Naive thymus-derived CD8-positive, alpha-beta T cell (primary cell): ENCODE results near the gene MAP2K7. TPM values are rescaled to one million over a fixed set of nuclear protein-coding genes. Genes with fewer than 3 reads are reported as not detected.

Experiments
- ATAC-seq, 2 donors: fragments of 150-1000 bp; cut with Tn5 transposase in 1 of 2; sonication (Bioruptor Pico), chemical (Tn5 transposase) in 1 of 2; 1 replicate in 1 of 2; 2 replicates in 1 of 2; pipeline ENCODE4 v1.10.0; 2021; ENCODE audit warnings: mild to moderate bottlenecking in 2 of 2, moderate library complexity in 2 of 2
- POLR2A ChIA-PET: fragments of 350-600 bp; sonication (Branson Sonifier 250); formaldehyde crosslinking; loops from one replicate; lab custom pipeline; 2021; ENCODE audit warnings: antibody characterized with exemption; lab: Charles Lee
- DNase-seq, 10 donors: peaks; one replicate each; pipeline versions ENCODE4 v3.0.0 to v3.0.0-alpha.2; 2020 to 2022
- H3K27ac Mint-ChIP-seq, 10 donors: one replicate each; pipeline ENCODE4 v1.8.0; 2020 to 2022; ENCODE audit warnings: mild to moderate bottlenecking in 10 of 10, mixed read lengths in 10 of 10, moderate library complexity in 4 of 10, inconsistent platforms in 1 of 10
- H3K27me3 Mint-ChIP-seq, 5 donors: one replicate each; pipeline ENCODE4 v1.8.0; 2021 to 2022; ENCODE audit warnings: mixed read lengths in 5 of 5
- H3K36me3 Mint-ChIP-seq, 3 donors: one replicate each; pipeline ENCODE4 v1.8.0; 2020 to 2022; ENCODE audit warnings: mixed read lengths in 3 of 3, mild to moderate bottlenecking in 2 of 3, inconsistent platforms in 1 of 3
- H3K4me1 Mint-ChIP-seq, 4 donors: one replicate each; pipeline ENCODE4 v1.8.0; 2021 to 2022; ENCODE audit warnings: mixed read lengths in 4 of 4
- H3K4me3 Mint-ChIP-seq, 10 donors: one replicate each; pipeline ENCODE4 v1.8.0; 2020 to 2022; ENCODE audit warnings: mild to moderate bottlenecking in 10 of 10, mixed read lengths in 10 of 10, moderate library complexity in 6 of 10, inconsistent platforms in 1 of 10
- H3K9me3 Mint-ChIP-seq, 9 donors: one replicate each; pipeline ENCODE4 v1.8.0; 2020 to 2022; ENCODE audit warnings: mixed read lengths in 9 of 9, mild to moderate bottlenecking in 3 of 9, inconsistent platforms in 1 of 9, moderate library complexity in 1 of 9
- polyA plus RNA-seq, 3 donors: library from polyadenylated mRNA; unstranded; fragments of 300-500 nt; fragmentation: Illumina TruSeq; gene quantifications; one replicate each; pipeline ENCODE4 v1.2.3, GENCODE V29; 2021
- total RNA-seq, 8 experiments: library from RNA in 2 of 8; stranded (reverse) in 2 of 8; gene quantifications; one replicate each; pipeline ENCODE4 v1.2.3 and lab custom pipeline; 2021 to 2026

MAP2K7 gene
- total and polyA plus RNA-seq, 5 experiments from 2014 or later, result 1.8 to 86.9 (median 5.1) TPM

- no peaks in the 10 kb centered on the region for H3K9me3 Mint-ChIP-seq
- H3K27ac Mint-ChIP-seq, result peak overlapping the region in 2 of 10 donors; percentile 49 to 53
- POLR2A ChIA-PET, result interaction anchor here (1.6 kb wide), 1 partner anchor 13 kb away, joined by 6 read pairs; no protein-coding TSS in a partner anchor
- DNase-seq (no peak), ATAC-seq (no peak)
- H3K4me1 Mint-ChIP-seq, result peaks cover 18 to 41% (median 33%) of the 10 kb centered on the region in 4 donors
- peaks cover 0 to 2% (median 1%) of the 10 kb centered on the region in 3 donors for H3K36me3 Mint-ChIP-seq
- H3K27me3 Mint-ChIP-seq, result peaks cover 0 to 22% (median 12%) of the 10 kb centered on the region in 5 donors
- H3K4me3 Mint-ChIP-seq, result peak overlapping the region; percentile 41 to 76 (median 61)
These were observed 28.8 kb upstream of the MAP2K7 start for GRCh38 chr19:7874897-7875273.

GRCh38 chr19:7877249-7877836, 26.3 kb upstream of the MAP2K7 start:
- POLR2A ChIA-PET, result no interaction called here
- H3K4me1 Mint-ChIP-seq, result peaks cover 3 to 17% (median 15%) of the 10 kb centered on the region in 4 donors
- no peaks in the 10 kb centered on the region for H3K9me3 Mint-ChIP-seq
- no peak overlapping the region for H3K4me3 Mint-ChIP-seq
- H3K27me3 Mint-ChIP-seq, result peaks cover 0 to 9% (median 4%) of the 10 kb centered on the region in 5 donors
- H3K27ac Mint-ChIP-seq, result no peak overlapping the region
- DNase-seq (no peak), ATAC-seq (no peak)
- H3K36me3 Mint-ChIP-seq, result no peaks in the 10 kb centered on the region

- Mint-ChIP-seq H3K27me3 (peaks cover 0 to 2% (median 0%) of the 10 kb centered on the region in 5 donors), H3K36me3 (no peaks in the 10 kb centered on the region), H3K9me3 (no peaks in the 10 kb centered on the region), H3K4me3 (no peak overlapping the region), H3K4me1 (peaks cover 2 to 11% (median 8%) of the 10 kb centered on the region in 4 donors), H3K27ac (no peak overlapping the region)
- POLR2A ChIA-PET, result interaction anchor here (0.5 kb wide), 1 partner anchor 66 kb away, joined by 3 read pairs; no protein-coding TSS in a partner anchor
- ATAC-seq (no peak), DNase-seq (no peak)
These were observed 24.4 kb upstream of the MAP2K7 start for GRCh38 chr19:7879111-7879807.

- no peak overlapping the region for H3K4me3 Mint-ChIP-seq
- ATAC-seq, result no peak
- no peaks in the 10 kb centered on the region for H3K9me3 Mint-ChIP-seq
- no peaks in the 10 kb centered on the region for H3K36me3 Mint-ChIP-seq
- peaks cover 0 to under 1% (median 0%) of the 10 kb centered on the region in 5 donors for H3K27me3 Mint-ChIP-seq
- DNase-seq, result peak in 1 of 10 donors; percentile 20
- POLR2A ChIA-PET, result no interaction called here
- peaks cover under 1 to 7% (median 5%) of the 10 kb centered on the region in 4 donors for H3K4me1 Mint-ChIP-seq
- no peak overlapping the region for H3K27ac Mint-ChIP-seq
These were observed 23.8 kb upstream of the MAP2K7 start for GRCh38 chr19:7879836-7880235.

GRCh38 chr19:7881910-7882309, 21.8 kb upstream of the MAP2K7 start:
- ATAC-seq (no peak), DNase-seq (no peak)
- Mint-ChIP-seq H3K4me1 (peaks cover 0 to 5% (median under 1%) of the 10 kb centered on the region in 4 donors), H3K36me3 (no peaks in the 10 kb centered on the region), H3K4me3 (no peak overlapping the region), H3K9me3 (no peaks in the 10 kb centered on the region), H3K27ac (no peak overlapping the region), H3K27me3 (peaks cover 0 to 8% (median 0%) of the 10 kb centered on the region in 5 donors)
- POLR2A ChIA-PET, result interaction anchor here (0.7 kb wide), 1 partner anchor 9 kb away, joined by 4 read pairs; no protein-coding TSS in a partner anchor

- H3K4me1 Mint-ChIP-seq, result peaks cover 0 to 5% (median 1%) of the 10 kb centered on the region in 4 donors
- no peaks in the 10 kb centered on the region for H3K9me3 Mint-ChIP-seq
- ATAC-seq, result no peak
- H3K27me3 Mint-ChIP-seq, result peaks cover 0 to 15% (median 3%) of the 10 kb centered on the region in 5 donors
- H3K27ac Mint-ChIP-seq, result no peak overlapping the region
- POLR2A ChIA-PET, result interaction anchor here (0.7 to 1.2 kb wide), 2 partner anchors 32 to 328 kb away, joined by 4 read pairs; no protein-coding TSS in a partner anchor
- no peaks in the 10 kb centered on the region for H3K36me3 Mint-ChIP-seq
- no peak overlapping the region for H3K4me3 Mint-ChIP-seq
- DNase-seq, result no peak
These were observed 20.6 kb upstream of the MAP2K7 start for GRCh38 chr19:7883105-7883504.

- ATAC-seq (no peak), DNase-seq (no peak)
- no peaks in the 10 kb centered on the region for H3K9me3 Mint-ChIP-seq
- peaks cover 0 to 5% (median 4%) of the 10 kb centered on the region in 4 donors for H3K4me1 Mint-ChIP-seq
- peak overlapping the region in 1 of 10 donors; percentile 36 for H3K27ac Mint-ChIP-seq
- POLR2A ChIA-PET, result no interaction called here
- no peak overlapping the region for H3K4me3 Mint-ChIP-seq
- H3K27me3 Mint-ChIP-seq, result peaks cover 0 to 19% (median 4%) of the 10 kb centered on the region in 5 donors
- H3K36me3 Mint-ChIP-seq, result no peaks in the 10 kb centered on the region
These were observed 19.7 kb upstream of the MAP2K7 start for GRCh38 chr19:7883796-7884570.

GRCh38 chr19:7885818-7886217, 17.9 kb upstream of the MAP2K7 start:
- Mint-ChIP-seq H3K36me3 (no peaks in the 10 kb centered on the region), H3K4me3 (no peak overlapping the region), H3K27me3 (peaks cover 0 to 24% (median 4%) of the 10 kb centered on the region in 5 donors), H3K4me1 (peaks cover 0 to 5% (median 4%) of the 10 kb centered on the region in 4 donors), H3K27ac (no peak overlapping the region), H3K9me3 (no peaks in the 10 kb centered on the region)
- ATAC-seq (no peak), DNase-seq (no peak)
- POLR2A ChIA-PET, result no interaction called here

GRCh38 chr19:7887408-7888144, 16.1 kb upstream of the MAP2K7 start:
- Mint-ChIP-seq H3K9me3 (no peaks in the 10 kb centered on the region), H3K36me3 (no peaks in the 10 kb centered on the region), H3K4me3 (no peak overlapping the region), H3K27ac (no peak overlapping the region), H3K4me1 (peaks cover 0 to 5% (median 4%) of the 10 kb centered on the region in 4 donors), H3K27me3 (peaks cover 0 to 33% (median 8%) of the 10 kb centered on the region in 5 donors)
- ATAC-seq, result no peak
- POLR2A ChIA-PET, result interaction anchor here (0.7 kb wide), 1 partner anchor 262 kb away, joined by 4 read pairs; the partner anchor contains the start of gene FBN3
- DNase-seq, result no peak

GRCh38 chr19:7888145-7888825, 15.4 kb upstream of the MAP2K7 start, which contains the start of gene LRRC8E:
Gene LRRC8E, plus strand, starts transcription at chr19:7888510. Its CDS starts 7,094 bp downstream, at chr19:7895604.
- no peaks in the 10 kb centered on the region for H3K9me3 Mint-ChIP-seq
- POLR2A ChIA-PET, result interaction anchor here (0.7 kb wide), 1 partner anchor 261 kb away, joined by 4 read pairs; the partner anchor contains the start of gene FBN3
- H3K27me3 Mint-ChIP-seq, result peaks cover 0 to 34% (median 8%) of the 10 kb centered on the region in 5 donors
- H3K4me3 Mint-ChIP-seq, result no peak within 1 kb of the TSS
- ATAC-seq (peak; percentile 75 to 85), DNase-seq (no peak)
- H3K4me1 Mint-ChIP-seq, result peaks cover 0 to 5% (median 4%) of the 10 kb centered on the region in 4 donors
- H3K36me3 Mint-ChIP-seq, result no peaks in the 10 kb centered on the region
- H3K27ac Mint-ChIP-seq, result no peak within 1 kb of the TSS

GRCh38 chr19:7888826-7889217, 14.9 kb upstream of the MAP2K7 start:
- DNase-seq (no peak), ATAC-seq (no peak)
- Mint-ChIP-seq H3K4me1 (peaks cover 0 to 5% (median 4%) of the 10 kb centered on the region in 4 donors), H3K27ac (no peak overlapping the region), H3K36me3 (no peaks in the 10 kb centered on the region), H3K4me3 (no peak overlapping the region), H3K27me3 (peaks cover 0 to 39% (median 8%) of the 10 kb centered on the region in 5 donors), H3K9me3 (no peaks in the 10 kb centered on the region)
- POLR2A ChIA-PET, result no interaction called here
